Right kidney (tissue), 1 donor: ENCODE measurements around the gene C19orf47.
A peak's percentile ranks its signal among the peaks of the same experiment; 100 is the strongest.
"Not testable (repeated sequence)": the region's sequence is repeated elsewhere in the genome, so short reads cannot be mapped to it uniquely, and the experiment has no call there.

Experiments
- DNase-seq: peaks from one replicate; pipeline ENCODE4 v3.0.0-alpha.2; 2016

Gene C19orf47

DNA sequence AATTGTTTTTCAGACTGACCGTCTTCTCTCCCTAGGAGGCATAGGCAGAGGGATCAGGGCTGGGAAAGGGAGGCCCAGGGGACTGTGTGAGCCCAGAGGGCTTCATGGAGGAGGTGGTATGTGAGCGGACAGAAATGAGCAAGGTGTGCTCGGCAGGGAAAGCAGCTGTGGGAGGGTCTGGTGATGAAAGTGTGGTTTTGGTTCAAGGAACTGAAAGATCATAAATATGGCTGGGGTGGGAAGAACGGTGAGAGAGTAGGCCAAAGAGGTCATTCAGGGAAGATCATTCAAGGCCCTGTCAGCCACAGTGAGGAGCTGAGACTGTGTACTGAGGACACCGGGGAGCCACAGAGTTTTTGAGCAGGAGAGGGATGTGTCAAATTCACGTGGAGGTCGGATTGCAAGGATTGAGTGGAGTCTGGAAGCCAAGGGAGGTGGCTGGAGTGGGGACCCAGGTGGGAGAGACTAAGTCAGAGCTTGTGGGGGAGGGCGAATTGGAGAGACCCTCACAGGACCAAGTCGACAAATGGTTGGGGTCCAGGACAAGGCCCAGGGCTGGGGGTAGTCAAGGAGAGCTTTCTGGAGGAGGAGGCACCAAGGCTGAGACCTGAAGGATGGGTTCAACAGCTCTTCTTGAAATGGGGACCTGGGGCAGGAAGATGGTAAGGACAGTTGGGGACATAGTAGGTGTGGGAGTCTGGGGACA is 7.9 kb upstream of the C19orf47 start:
- DNase-seq = no peak

- peak; percentile 59 for DNase-seq
These were observed 837 bp upstream of the C19orf47 start for GRCh38 chr19:40348961-40349507.

DNA sequence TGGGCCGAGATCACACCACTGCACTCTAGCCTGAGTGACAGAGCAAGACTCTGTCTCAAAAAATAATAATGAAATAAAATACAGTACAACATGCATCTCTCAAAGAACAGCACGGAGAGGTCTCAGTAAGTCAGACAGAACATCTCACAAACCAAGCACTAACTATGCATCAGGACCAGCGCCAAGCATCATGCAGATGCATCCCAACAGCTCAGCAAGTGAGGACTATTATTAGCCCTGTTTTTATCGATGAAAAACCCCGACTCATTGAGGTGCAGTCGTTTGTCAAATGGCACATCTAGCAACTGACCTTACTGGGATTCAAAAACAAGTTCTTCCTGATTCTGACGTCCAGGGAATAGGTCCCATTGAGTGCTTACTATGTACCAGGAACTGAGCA is 3.8 kb downstream of the C19orf47 start:
- no peak for DNase-seq

GRCh38 chr19:40342644-40343311 is 5.4 kb downstream of the C19orf47 start:
- no peak for DNase-seq

DNA sequence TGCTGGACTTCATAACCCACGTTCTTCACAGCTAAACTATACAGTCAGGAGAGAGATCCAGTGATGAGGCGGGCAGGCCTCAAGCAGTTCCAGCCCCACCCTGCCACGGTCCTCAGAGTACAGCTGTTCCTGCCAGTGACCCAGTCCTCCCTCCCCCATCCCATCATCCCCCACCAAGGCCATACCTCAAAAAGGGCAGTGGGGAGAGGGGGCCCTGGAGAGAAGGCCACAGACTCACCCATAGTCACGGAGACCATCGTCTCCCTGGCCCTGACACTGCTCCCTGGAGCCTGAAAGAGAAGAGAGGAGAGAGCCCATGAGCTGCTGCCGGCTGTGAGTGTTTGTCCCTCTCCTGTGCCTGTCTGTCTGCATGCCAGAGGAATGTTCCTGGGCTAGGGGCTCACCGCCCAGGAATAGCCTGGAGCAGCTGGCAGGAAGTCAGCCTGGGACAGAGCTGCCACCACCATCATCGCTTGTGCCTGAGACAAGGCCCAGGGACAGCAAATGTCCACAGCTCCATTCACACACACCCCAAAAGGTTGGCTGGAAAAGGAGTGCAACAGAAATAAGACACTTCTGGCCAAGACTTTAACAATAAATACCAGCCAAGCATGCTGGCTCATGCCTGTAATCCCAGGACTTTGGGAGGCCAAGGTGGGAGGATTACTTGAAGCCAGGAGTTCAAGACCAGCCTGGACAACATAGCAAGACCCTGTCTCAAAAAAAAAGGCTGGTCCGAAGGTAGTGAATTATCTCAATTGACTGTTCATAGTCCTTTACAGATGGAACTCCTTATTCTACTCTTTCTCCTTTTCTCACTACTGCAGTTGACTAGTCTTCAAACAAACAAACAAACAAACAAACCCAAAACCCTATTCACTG is 6.4 kb downstream of the C19orf47 start:
- DNase-seq = no peak

DNA sequence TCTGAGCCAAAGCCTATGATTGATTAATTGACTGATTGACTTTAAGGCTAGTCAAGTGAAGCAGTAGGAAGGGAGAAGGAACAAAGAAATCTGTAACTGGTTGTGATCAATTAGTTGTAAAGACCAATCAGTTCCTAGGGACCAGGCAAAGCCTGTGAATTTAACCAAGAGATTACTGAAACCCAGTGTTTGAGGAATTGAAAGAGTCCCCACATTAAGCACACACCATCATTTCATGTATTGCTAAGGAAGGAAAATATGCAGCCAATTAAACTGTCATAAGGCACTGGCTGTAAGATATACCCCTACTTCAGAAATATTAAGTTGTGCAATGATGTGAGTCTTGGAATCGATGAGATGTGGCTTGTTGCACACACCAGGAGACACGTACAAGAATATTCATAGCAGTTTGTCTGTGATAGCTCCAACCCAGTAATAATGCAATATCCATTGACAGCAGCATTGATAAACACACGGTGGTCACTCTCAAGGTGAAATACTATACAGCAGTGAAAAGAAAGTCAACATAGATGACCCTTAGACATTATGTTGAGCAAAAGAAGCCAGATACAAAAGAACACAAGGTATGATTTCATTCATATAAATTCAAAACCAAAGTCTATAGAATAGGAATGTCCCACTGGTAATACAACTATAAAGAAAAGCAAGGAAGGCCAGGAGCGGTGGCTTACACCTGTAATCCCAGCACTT is 9.0 kb downstream of the C19orf47 start:
- DNase-seq = no peak

GRCh38 chr19:40337594-40337993 is 10.6 kb downstream of the C19orf47 start:
- no peak for DNase-seq

GRCh38 chr19:40337107-40337506 is 11.1 kb downstream of the C19orf47 start:
- DNase-seq = no peak

- DNase-seq = no peak
These were observed 11.6 kb downstream of the C19orf47 start for GRCh38 chr19:40336601-40336900.

- DNase-seq = no peak
These were observed 12.2 kb downstream of the C19orf47 start for GRCh38 chr19:40335855-40336600.

DNA sequence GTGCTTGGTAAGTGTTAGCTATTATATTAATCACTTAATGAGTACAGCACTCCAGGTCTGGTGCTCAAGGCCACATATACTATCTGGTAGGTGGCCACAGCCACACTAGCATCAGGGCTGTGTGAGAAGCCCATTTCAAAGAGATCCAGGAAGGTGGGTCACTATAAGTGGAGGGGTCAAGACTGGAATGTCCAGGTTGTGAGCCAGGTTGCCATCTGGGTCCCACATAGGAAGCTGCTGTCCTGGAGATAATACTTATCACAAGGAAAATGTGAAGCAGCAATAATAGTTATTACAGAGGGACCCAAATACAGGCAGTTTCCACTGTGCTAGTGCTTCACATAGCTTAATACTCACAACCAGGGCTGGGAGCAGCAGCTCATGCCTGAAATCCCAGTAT is 13.1 kb downstream of the C19orf47 start:
- DNase-seq = no peak

- not testable (repeated sequence) for DNase-seq
These were observed 15.1 kb downstream of the C19orf47 start for GRCh38 chr19:40333083-40333482.

DNA sequence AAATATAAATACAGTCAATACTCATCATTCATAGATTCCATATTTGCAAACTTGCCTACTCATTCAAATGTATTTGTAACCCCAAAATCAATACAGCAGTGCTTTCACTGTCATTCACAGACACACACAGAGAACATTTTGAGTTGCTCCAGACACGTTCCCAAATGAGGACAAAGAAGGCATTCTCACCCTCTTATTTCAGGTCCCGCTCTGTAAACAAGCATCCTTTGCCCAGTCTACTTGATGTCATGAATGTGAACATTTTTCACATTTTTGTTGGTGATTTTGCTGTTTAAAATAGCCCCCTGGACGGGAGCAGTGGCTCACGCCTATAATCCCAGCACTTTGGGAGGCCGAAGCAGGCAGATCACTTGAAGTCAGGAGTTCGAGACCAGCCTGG is 15.5 kb downstream of the C19orf47 start:
- no peak for DNase-seq

DNA sequence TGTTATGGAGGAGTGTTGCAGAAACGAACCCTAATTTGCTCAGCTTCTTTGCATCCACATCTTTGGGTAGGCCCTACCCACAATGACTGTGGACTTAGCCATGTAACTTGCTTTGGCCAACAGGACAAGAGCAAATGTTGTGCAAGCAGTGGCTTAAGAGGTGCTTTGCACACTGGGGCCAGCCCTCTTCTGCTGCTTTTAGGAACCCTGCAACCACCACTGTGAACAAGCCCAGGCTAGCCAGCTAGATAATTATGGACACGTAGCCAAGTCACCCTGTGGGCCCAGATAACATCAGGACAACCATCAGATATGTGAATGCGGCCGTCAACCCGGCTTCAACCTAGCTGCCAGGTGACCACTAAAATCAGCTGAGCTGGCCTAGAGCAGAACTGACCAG is 17.1 kb downstream of the C19orf47 start:
- no peak for DNase-seq

GRCh38 chr19:40326201-40326600 is 22.0 kb downstream of the C19orf47 start:
- no peak for DNase-seq

GRCh38 chr19:40323705-40324104 is 24.5 kb downstream of the C19orf47 start:
- no peak for DNase-seq

DNA sequence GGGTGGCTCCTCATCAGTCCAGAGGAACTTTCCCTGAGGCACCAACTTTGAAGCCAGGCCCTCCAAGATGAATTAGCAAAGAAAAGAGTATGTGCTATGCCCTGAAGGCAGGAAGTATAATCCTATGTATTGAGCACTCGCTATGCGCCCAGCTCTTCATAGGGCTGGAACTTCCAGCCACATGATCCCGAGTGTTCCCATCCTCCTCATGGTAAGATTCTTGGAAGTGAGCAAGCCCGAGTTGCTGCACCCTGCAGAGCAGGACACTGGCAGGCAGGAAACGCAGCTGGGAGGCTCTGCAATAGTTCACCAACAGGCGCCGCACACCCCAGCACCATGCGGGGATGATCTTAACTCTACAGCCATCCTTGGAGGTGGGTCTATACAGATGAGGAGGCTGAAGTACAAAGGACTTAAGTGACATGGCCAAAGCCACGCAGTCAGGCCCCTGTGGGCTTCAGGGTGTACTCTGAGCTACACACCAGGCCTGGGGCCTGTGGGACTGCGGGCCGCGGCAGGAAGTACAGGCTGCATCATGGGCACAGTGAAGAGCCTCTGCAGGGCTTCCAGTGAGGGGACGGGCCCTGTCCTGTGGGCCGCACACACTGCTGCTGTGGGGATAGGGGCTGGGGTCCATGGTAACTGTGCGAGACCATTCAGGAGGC is 25.1 kb downstream of the C19orf47 start:
- DNase-seq = no peak

- no peak for DNase-seq
These were observed 26.0 kb downstream of the C19orf47 start for GRCh38 chr19:40322271-40322610.

DNA sequence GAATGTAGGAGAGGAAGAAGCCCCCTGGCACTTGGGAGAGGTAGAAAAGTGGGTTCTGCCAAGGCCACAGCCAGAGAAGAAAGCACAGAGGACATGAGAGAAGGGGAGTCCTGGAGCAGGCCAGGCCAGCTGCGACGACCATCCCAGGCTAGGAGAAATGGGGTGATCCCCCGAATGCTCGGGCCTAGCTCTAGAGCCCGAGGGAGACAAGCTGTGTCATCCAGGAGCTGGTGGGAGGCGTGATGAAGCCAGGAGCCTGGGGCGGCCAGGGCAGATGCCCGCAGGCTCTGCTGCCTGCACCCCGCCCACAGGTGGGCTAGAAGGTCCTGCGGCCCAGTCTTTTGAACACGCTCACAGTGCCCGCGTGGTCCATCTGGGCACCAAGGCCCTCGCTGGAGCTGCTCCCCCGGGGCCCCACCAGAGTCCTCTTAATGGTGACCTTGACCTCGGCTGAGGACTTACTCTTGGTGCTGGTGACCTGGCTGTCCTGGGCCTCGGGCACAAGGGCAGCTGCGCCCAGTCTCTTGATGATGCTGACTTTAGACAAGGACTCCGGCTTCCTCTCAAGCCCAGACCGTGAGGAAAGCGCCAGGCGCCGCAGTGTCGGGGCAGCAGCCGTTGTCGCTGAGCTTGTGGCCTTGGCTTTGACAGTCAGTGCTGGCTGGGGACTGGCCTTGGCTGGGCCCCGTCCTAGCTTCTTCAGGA is 26.5 kb downstream of the C19orf47 start:
- no peak for DNase-seq

GRCh38 chr19:40321076-40321475 is 27.1 kb downstream of the C19orf47 start:
- no peak for DNase-seq

DNA sequence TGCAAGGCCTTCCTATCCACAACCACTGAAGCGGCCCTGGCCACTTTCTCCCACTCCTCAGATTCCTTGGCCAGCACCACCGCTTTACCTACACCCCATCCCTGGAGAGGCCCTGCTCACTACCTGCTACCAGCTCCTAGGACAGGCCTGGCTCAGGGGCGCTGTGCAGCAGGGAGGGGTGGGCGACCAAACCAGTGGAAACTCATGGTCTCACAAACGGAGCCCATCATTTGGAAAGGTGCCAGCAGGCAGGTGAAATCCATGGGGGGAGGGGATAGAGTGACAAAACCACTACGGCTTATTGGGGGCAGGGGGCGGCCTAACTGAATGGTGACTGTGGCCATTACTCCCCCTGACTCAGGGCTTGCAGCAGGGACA is 27.6 kb downstream of the C19orf47 start:
- DNase-seq = no peak
